Measurements from ENCODE around the gene TMX2.

The TMX2 gene

GRCh38 chr11:57667736-57668433 is 44.5 kb upstream of the TMX2 start, which contains the start of gene ZDHHC5:
ZDHHC5 (plus strand) TSS chr11:57668114; CDS start chr11:57673091, 4,977 bp downstream.
- Histone ChIP-seq H3K79me1 (ENCODE audit: low read length) (peaks cover 19% of the 10 kb centered on the region), H3K4me1 (ENCODE audit: control insufficient read depth in 1 of 2, insufficient read depth in 2 of 2, low read length in 2 of 2) (peaks cover 2 to 4% of the 10 kb centered on the region in 2 experiments), H4K12ac (ENCODE audit: low read depth, low read length) (peak within 1 kb of the TSS; percentile 85), H3K36me3 (ENCODE audit: control insufficient read depth in 1 of 2, insufficient read depth in 2 of 2, low read length in 2 of 2) (peaks cover under 1 to 8% of the 10 kb centered on the region in 2 experiments), H3K23ac (ENCODE audit: low read length) (no peak within 1 kb of the TSS), H2AK5ac (ENCODE audit: low read length) (peak within 1 kb of the TSS; percentile 46), H2BK120ac (ENCODE audit: insufficient read depth, low read length, poor library complexity) (peak within 1 kb of the TSS; percentile 66), H3K14ac (ENCODE audit: low read length) (peak within 1 kb of the TSS; percentile 87), H4K91ac (ENCODE audit: low read depth, low read length) (peak within 1 kb of the TSS; percentile 85), H2BK5ac (ENCODE audit: low read depth, low read length, poor library complexity) (peak within 1 kb of the TSS; percentile 88), H4K8ac (ENCODE audit: low read depth, low read length) (peak within 1 kb of the TSS; percentile 95), H3K4ac (ENCODE audit: low read depth, low read length) (peak within 1 kb of the TSS; percentile 46), H3K18ac (ENCODE audit: low read length) (peak within 1 kb of the TSS; percentile 92), H3K27me3 (ENCODE audit: insufficient read depth, low read length) (no peaks in the 10 kb centered on the region), H3K4me2 (ENCODE audit: low read length) (peak within 1 kb of the TSS; percentile 92), H3K9ac (ENCODE audit: low read length) (peak within 1 kb of the TSS; percentile 98), H3K79me2 (ENCODE audit: control insufficient read depth, insufficient read depth, low read length, poor library complexity) (peaks cover 19% of the 10 kb centered on the region), H3K27ac (ENCODE audit: low read depth, low read length) (peak within 1 kb of the TSS; percentile 93), H3K4me3 (ENCODE audit: low read depth, low read length) (peak within 1 kb of the TSS; percentile 95), H2BK12ac (ENCODE audit: low read length) (no peak within 1 kb of the TSS), H2AFZ (ENCODE audit: insufficient read depth, low read length, poor library complexity) (peak within 1 kb of the TSS; percentile 74), H3K9me3 (ENCODE audit: insufficient read depth, low read depth, low read length) (no peaks in the 10 kb centered on the region)
- DNase-seq, result peak; percentile 99
- no CpG with 5 or more reads among the region's 96 CpGs for WGBS (ENCODE audit: extremely low coverage, insufficient coverage, insufficient read length)

GRCh38 chr11:57668434-57668782 is 44.0 kb upstream of the TMX2 start:
- WGBS (ENCODE audit: extremely low coverage, insufficient coverage, insufficient read length), result no CpG with 5 or more reads among the region's 31 CpGs
- Histone ChIP-seq H4K8ac (ENCODE audit: low read depth, low read length) (peak overlapping the region; percentile 95), H2AK5ac (ENCODE audit: low read length) (no peak overlapping the region), H2BK5ac (ENCODE audit: low read depth, low read length, poor library complexity) (peak overlapping the region; percentile 66), H2BK12ac (ENCODE audit: low read length) (no peak overlapping the region), H3K18ac (ENCODE audit: low read length) (peak overlapping the region; percentile 92), H3K9ac (ENCODE audit: low read length) (peak overlapping the region; percentile 98), H4K91ac (ENCODE audit: low read depth, low read length) (peak overlapping the region; percentile 85), H2AFZ (ENCODE audit: insufficient read depth, low read length, poor library complexity) (peak overlapping the region; percentile 74), H4K12ac (ENCODE audit: low read depth, low read length) (peak overlapping the region; percentile 85), H3K36me3 (ENCODE audit: control insufficient read depth in 1 of 2, insufficient read depth in 2 of 2, low read length in 2 of 2) (peaks cover 4 to 12% of the 10 kb centered on the region in 2 experiments), H3K4me3 (ENCODE audit: low read depth, low read length) (peak overlapping the region; percentile 95), H3K9me3 (ENCODE audit: insufficient read depth, low read depth, low read length) (no peaks in the 10 kb centered on the region), H3K4me2 (ENCODE audit: low read length) (peak overlapping the region; percentile 73), H3K79me1 (ENCODE audit: low read length) (peaks cover 19% of the 10 kb centered on the region), H3K27ac (ENCODE audit: low read depth, low read length) (peak overlapping the region; percentile 93), H2BK120ac (ENCODE audit: insufficient read depth, low read length, poor library complexity) (peak overlapping the region; percentile 66), H3K4ac (ENCODE audit: low read depth, low read length) (peak overlapping the region; percentile 22), H3K23ac (ENCODE audit: low read length) (no peak overlapping the region), H3K14ac (ENCODE audit: low read length) (peak overlapping the region; percentile 87), H3K79me2 (ENCODE audit: control insufficient read depth, insufficient read depth, low read length, poor library complexity) (peaks cover 21% of the 10 kb centered on the region), H3K4me1 (ENCODE audit: control insufficient read depth in 1 of 2, insufficient read depth in 2 of 2, low read length in 2 of 2) (peaks cover 4% of the 10 kb centered on the region in 2 experiments), H3K27me3 (ENCODE audit: insufficient read depth, low read length) (no peaks in the 10 kb centered on the region)
- DNase-seq, result peak in 1 of 2 donors; percentile 47

- peaks cover 12 to 23% of the 10 kb centered on the region in 2 experiments for H3K36me3 ChIP-seq (ENCODE audit: control insufficient read depth in 1 of 2, insufficient read depth in 2 of 2, low read length in 2 of 2)
- H3K14ac ChIP-seq (ENCODE audit: low read length), result no peak overlapping the region
- no peaks in the 10 kb centered on the region for H3K27me3 ChIP-seq (ENCODE audit: insufficient read depth, low read length)
- no peak overlapping the region for H4K12ac ChIP-seq (ENCODE audit: low read depth, low read length)
- H3K18ac ChIP-seq (ENCODE audit: low read length), result no peak overlapping the region
- no peak overlapping the region for H2BK5ac ChIP-seq (ENCODE audit: low read depth, low read length, poor library complexity)
- H2AFZ ChIP-seq (ENCODE audit: insufficient read depth, low read length, poor library complexity), result no peak overlapping the region
- H3K4me2 ChIP-seq (ENCODE audit: low read length), result no peak overlapping the region
- no peaks in the 10 kb centered on the region for H3K9me3 ChIP-seq (ENCODE audit: insufficient read depth, low read depth, low read length)
- no peak overlapping the region for H3K23ac ChIP-seq (ENCODE audit: low read length)
- H3K79me2 ChIP-seq (ENCODE audit: control insufficient read depth, insufficient read depth, low read length, poor library complexity), result peaks cover 8% of the 10 kb centered on the region
- H2AK5ac ChIP-seq (ENCODE audit: low read length), result no peak overlapping the region
- H3K9ac ChIP-seq (ENCODE audit: low read length), result no peak overlapping the region
- no peak overlapping the region for H2BK120ac ChIP-seq (ENCODE audit: insufficient read depth, low read length, poor library complexity)
- no peak overlapping the region for H4K8ac ChIP-seq (ENCODE audit: low read depth, low read length)
- H3K4me3 ChIP-seq (ENCODE audit: low read depth, low read length), result no peak overlapping the region
- H4K91ac ChIP-seq (ENCODE audit: low read depth, low read length), result no peak overlapping the region
- H3K79me1 ChIP-seq (ENCODE audit: low read length), result peaks cover 3% of the 10 kb centered on the region
- peak overlapping the region; percentile 27 for H3K27ac ChIP-seq (ENCODE audit: low read depth, low read length)
- H2BK12ac ChIP-seq (ENCODE audit: low read length), result no peak overlapping the region
- no peak for DNase-seq
- peaks cover 4 to 6% of the 10 kb centered on the region in 2 experiments for H3K4me1 ChIP-seq (ENCODE audit: control insufficient read depth in 1 of 2, insufficient read depth in 2 of 2, low read length in 2 of 2)
- H3K4ac ChIP-seq (ENCODE audit: low read depth, low read length), result no peak overlapping the region
Observed at GRCh38 chr11:57674251-57674650, 38.1 kb upstream of the TMX2 start.

GRCh38 chr11:57675176-57675941 is 37.0 kb upstream of the TMX2 start:
- Histone ChIP-seq H3K79me1 (ENCODE audit: low read length) (no peaks in the 10 kb centered on the region), H3K27ac (ENCODE audit: low read depth, low read length) (peak overlapping the region; percentile 48), H4K91ac (ENCODE audit: low read depth, low read length) (no peak overlapping the region), H3K23ac (ENCODE audit: low read length) (no peak overlapping the region), H3K9me3 (ENCODE audit: insufficient read depth, low read depth, low read length) (no peaks in the 10 kb centered on the region), H3K9ac (ENCODE audit: low read length) (no peak overlapping the region), H3K4me1 (ENCODE audit: control insufficient read depth in 1 of 2, insufficient read depth in 2 of 2, low read length in 2 of 2) (peaks cover 2 to 3% of the 10 kb centered on the region in 2 experiments), H3K79me2 (ENCODE audit: control insufficient read depth, insufficient read depth, low read length, poor library complexity) (peaks cover 2% of the 10 kb centered on the region), H3K4me3 (ENCODE audit: low read depth, low read length) (no peak overlapping the region), H2AFZ (ENCODE audit: insufficient read depth, low read length, poor library complexity) (no peak overlapping the region), H4K12ac (ENCODE audit: low read depth, low read length) (no peak overlapping the region), H3K27me3 (ENCODE audit: insufficient read depth, low read length) (no peaks in the 10 kb centered on the region), H2BK120ac (ENCODE audit: insufficient read depth, low read length, poor library complexity) (no peak overlapping the region), H2BK5ac (ENCODE audit: low read depth, low read length, poor library complexity) (no peak overlapping the region), H3K4ac (ENCODE audit: low read depth, low read length) (peak overlapping the region; percentile 52), H2BK12ac (ENCODE audit: low read length) (no peak overlapping the region), H3K36me3 (ENCODE audit: control insufficient read depth in 1 of 2, insufficient read depth in 2 of 2, low read length in 2 of 2) (peaks cover 12 to 23% of the 10 kb centered on the region in 2 experiments), H3K14ac (ENCODE audit: low read length) (no peak overlapping the region), H3K4me2 (ENCODE audit: low read length) (peak overlapping the region; percentile 10), H2AK5ac (ENCODE audit: low read length) (no peak overlapping the region), H4K8ac (ENCODE audit: low read depth, low read length) (no peak overlapping the region), H3K18ac (ENCODE audit: low read length) (no peak overlapping the region)
- WGBS (ENCODE audit: extremely low coverage, insufficient coverage, insufficient read length), result no CpG with 5 or more reads among the region's 3 CpGs
- DNase-seq, result peak in 1 of 2 donors; percentile 66

All from trophoblast cell (in vitro differentiated cells and primary cell).